ENCODE results near the gene MYH10.

MYH10 gene

DNA sequence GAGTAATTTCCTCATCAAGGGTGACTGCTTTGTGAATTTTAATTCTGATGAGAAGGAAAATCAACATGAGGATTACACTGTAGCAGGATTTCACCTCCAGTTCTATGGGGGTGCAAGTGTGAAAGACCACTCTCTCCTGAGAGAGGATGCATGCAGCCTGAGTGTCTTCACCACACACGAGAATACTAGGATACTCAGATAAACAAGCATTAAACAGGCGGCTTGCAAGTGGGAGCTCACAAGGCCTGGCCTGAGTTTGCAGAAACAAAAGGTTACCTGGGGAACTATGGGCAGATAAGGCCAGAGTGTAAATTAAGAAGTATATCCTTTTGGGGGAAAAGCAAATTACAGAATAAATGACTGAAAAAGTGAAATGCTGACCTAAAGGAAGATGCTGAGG, 46.6 kb downstream of the MYH10 start:
- DNase-seq (no peak), ATAC-seq (replicated peaks) (no peak)
- H3K27ac Mint-ChIP-seq: no peak overlapping the region
- peaks cover 24 to 29% of the 10 kb centered on the region in 2 donors for H3K27me3 Mint-ChIP-seq
- no peaks in the 10 kb centered on the region for H3K9me3 Mint-ChIP-seq
- no peak overlapping the region for H3K4me3 Mint-ChIP-seq
- H3K4me1 Mint-ChIP-seq (ENCODE audit: low read depth in 2 of 2): no peaks in the 10 kb centered on the region
- H3K36me3 Mint-ChIP-seq (ENCODE audit: insufficient read depth): no peaks in the 10 kb centered on the region

DNA sequence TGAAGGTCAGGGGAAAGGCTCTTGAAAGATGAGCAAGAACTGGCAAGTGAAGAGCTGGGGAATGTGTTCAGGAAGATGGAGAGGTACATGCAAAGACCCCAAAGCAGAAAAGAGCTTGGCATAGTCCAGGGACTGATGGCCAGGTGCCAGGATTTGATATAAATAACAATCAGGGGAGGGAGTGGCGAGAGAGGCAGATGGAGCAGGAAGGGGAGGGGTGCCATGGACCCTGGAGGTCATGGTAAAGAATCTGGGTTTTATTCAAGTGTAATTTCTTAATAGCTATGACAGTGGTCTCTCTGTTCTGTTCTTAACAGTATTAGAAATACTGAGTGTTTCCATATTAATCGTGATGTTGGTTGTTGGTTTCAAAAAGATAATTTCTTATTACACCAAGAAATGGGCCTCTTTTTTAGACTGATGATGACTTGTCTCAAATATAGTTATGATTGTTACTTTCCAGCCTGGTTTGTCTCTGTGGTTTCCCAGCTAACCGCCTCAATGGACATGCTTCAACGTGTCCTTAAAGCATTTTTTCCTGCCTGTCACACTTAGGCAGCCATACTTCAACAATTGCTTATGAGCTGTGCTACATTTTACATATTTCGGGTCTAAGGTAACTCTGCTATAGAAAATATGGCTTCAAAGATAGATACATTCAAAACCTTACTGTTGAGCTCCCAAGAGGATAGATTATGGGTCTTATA, 49.4 kb downstream of the MYH10 start:
- Mint-ChIP-seq H3K4me3 (no peak overlapping the region), H3K27me3 (peaks cover 0 to 22% of the 10 kb centered on the region in 2 donors), H3K9me3 (no peaks in the 10 kb centered on the region), H3K36me3 (ENCODE audit: insufficient read depth) (no peaks in the 10 kb centered on the region), H3K27ac (no peak overlapping the region), H3K4me1 (ENCODE audit: low read depth in 2 of 2) (no peaks in the 10 kb centered on the region)
- ATAC-seq (replicated peaks) (no peak), DNase-seq (no peak)

DNA sequence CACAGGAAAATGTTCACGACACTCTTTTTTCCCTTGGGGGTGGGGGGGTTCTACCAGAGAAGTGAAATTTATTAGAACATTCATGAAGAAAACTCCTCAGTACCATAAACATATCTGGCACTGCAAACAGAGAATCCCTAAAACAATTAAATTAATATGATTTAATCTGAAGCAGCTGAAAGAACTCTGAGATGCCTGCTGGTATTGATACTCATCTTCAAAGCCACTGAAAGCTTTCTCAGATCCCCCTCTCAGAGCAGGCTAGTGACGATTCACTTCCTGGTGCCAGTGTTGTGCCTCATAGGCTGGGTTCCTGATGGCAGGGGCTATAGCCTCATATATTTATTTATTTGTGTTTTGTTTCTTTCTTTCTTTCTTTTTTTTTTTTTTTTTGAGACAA, 52.7 kb downstream of the MYH10 start:
- no peak for ATAC-seq (replicated peaks)
- Mint-ChIP-seq H3K4me1 (ENCODE audit: low read depth in 2 of 2) (no peaks in the 10 kb centered on the region), H3K27ac (no peak overlapping the region), H3K27me3 (peaks cover 0 to 22% of the 10 kb centered on the region in 2 donors), H3K4me3 (no peak overlapping the region), H3K9me3 (no peaks in the 10 kb centered on the region), H3K36me3 (ENCODE audit: insufficient read depth) (no peaks in the 10 kb centered on the region)
- no peak for DNase-seq

DNA sequence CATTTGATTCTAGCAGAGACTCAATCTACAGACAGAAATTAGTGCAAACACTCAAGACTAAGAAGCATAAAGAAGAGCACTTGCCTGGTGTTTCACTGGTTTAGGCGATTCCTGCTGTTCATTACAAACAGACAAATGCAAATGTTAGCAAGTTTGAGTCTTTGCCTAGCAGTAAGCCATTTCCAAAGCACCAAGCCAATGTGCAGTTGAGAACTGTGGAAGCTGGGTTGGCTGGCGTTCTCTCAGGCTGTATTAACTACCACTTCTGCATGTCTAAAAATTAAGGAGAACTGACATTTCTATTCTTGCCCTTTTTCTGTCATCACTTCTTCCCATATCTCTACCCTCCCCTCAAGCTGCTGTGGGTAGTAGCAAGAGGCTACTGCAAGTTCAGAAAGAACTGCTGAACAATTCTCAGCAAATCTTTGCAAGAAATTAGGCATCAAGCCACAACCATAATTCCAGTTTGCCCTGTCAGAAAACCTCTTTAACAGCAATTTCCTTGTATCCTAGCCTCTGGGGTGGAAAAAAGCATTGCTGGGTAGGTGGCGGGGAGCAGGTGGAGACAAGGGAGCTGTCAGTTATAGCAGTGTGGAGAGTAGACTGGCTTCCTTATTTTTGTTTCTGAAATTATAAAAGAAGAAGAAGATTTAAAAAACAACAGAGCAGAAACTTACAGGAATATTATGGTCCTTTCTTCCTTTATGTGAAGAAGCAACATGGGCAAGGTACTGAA, 53.8 kb downstream of the MYH10 start:
- Mint-ChIP-seq H3K36me3 (ENCODE audit: insufficient read depth) (no peaks in the 10 kb centered on the region), H3K4me3 (no peak overlapping the region)

DNA sequence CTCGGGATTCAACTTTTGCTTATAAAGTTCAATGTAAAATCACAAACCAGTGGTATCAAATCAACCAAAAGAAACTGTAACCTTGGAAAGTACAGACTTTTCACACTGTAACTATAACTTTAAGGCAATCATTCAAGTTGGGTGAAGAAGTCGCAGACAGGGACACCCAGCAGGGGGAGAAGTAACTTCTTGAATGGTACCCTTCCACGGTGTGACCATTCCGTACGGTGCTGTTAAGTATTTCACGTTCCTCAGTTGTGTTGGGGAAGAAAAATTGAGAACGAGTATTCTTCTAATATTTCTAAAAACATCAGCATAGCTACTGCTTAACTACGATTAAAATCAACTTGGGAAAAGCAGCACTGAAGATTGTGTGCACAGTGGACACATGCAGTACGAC, 55.8 kb downstream of the MYH10 start:
- no peaks in the 10 kb centered on the region for H3K9me3 Mint-ChIP-seq
- no peak for ATAC-seq (replicated peaks)
- H3K27ac Mint-ChIP-seq: no peak overlapping the region
- DNase-seq: no peak
- H3K4me1 Mint-ChIP-seq (ENCODE audit: low read depth in 2 of 2): no peaks in the 10 kb centered on the region
- no peak overlapping the region for H3K4me3 Mint-ChIP-seq
- H3K36me3 Mint-ChIP-seq (ENCODE audit: insufficient read depth): no peaks in the 10 kb centered on the region
- H3K27me3 Mint-ChIP-seq: peaks cover 13 to 36% of the 10 kb centered on the region in 2 donors

More for the DNA sequence above, 53.8 kb downstream of the MYH10 start:
- Mint-ChIP-seq H3K9me3 (no peaks in the 10 kb centered on the region), H3K27ac (no peak overlapping the region), H3K4me1 (ENCODE audit: low read depth in 2 of 2) (no peaks in the 10 kb centered on the region), H3K27me3 (peaks cover 0 to 31% of the 10 kb centered on the region in 2 donors)
- ATAC-seq (replicated peaks): no peak
- no peak for DNase-seq

DNA sequence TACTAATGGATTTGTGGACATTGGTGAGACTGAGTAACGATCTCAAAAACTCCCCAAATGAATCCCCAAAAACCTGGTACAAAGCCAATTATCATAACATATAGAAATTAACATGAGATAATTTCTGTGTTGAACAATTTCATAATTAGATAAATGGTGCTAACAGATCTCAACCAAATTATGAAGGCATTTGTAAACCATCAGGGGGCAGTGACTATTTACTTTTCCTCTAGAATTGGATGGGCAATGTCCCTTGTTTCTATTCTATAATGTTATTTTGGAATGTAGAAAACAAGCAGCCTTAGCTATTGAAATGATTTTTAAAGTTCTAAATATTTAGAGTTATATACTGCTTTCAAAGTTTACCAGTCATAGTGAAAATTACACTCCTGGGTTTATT, 57.8 kb downstream of the MYH10 start:
- no peak overlapping the region for H3K4me3 Mint-ChIP-seq
- no peak for ATAC-seq (replicated peaks)
- no peaks in the 10 kb centered on the region for H3K4me1 Mint-ChIP-seq (ENCODE audit: low read depth in 2 of 2)
- no peak overlapping the region for H3K27ac Mint-ChIP-seq
- no peaks in the 10 kb centered on the region for H3K9me3 Mint-ChIP-seq
- no peak for DNase-seq
- H3K27me3 Mint-ChIP-seq: peaks cover 32 to 47% of the 10 kb centered on the region in 2 donors
- H3K36me3 Mint-ChIP-seq (ENCODE audit: insufficient read depth): no peaks in the 10 kb centered on the region

DNA sequence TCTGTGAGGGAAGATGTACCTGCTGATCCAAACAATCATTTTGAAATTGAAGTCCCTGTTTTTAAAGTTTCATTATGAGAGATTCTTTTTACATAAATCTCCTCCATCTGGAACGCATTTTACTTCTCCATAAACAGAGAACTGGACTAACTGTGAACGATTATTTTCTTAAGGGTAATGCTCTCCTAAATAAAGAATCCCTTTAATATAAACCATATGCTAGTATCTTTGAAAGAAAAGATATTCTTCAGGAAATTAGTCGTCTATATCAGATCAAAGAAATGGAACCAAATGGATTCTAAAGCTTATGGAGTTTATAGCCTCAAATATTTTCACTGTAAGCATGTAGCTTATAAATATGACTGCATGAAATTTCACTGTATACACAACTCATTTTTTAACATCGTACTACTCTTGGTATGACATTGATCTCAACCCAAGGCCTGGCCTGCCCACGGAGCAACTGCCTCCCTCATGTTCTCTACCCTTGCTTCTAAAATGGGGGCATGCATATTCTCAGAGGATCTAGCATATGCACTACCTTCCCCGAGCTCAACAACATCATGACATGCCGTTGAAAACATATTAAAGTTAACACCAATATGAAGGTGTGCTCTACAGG, 66.4 kb downstream of the MYH10 start:
- no peaks in the 10 kb centered on the region for H3K9me3 Mint-ChIP-seq
- ATAC-seq (replicated peaks) (no peak), DNase-seq (no peak)
- H3K36me3 Mint-ChIP-seq (ENCODE audit: insufficient read depth): peaks cover 3% of the 10 kb centered on the region
- no peak overlapping the region for H3K4me3 Mint-ChIP-seq
- peaks cover 45 to 52% of the 10 kb centered on the region in 2 donors for H3K27me3 Mint-ChIP-seq
- no peak overlapping the region for H3K27ac Mint-ChIP-seq
- H3K4me1 Mint-ChIP-seq (ENCODE audit: low read depth in 2 of 2): no peaks in the 10 kb centered on the region

DNA sequence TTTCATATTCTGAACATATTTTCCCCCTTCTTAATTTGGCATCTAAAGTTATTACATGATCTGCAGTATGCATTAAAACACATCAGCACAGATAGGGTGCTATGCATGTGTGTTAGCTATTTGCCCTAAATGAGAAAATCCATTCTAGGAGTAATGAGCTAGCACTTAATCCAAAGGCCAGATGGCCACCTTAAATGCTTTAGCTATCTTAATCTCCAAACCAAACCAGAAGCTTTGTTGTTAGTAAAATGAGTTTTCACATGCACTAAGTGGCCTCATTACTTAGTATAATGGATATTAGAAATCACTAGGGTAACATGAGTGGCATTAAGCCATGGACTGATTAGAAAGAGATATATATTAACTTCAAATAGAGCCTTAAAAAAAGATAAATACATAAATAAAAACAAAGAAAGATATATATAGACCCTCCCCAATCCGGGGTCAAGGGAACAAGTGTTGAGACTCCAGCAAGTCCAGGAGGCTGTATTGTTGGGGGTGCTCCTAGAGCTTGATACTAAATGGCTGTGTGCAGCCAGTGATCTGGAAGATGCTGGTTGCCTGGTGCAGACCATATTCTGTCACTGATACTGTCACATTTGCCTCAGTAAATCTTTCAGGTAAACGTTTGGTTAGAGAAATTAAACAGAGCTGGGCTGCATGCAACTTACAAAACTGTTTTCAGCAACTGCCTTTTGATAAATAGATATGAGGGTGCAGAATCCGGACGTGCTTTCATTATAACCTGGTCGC, 67.3 kb downstream of the MYH10 start:
- H3K4me1 Mint-ChIP-seq (ENCODE audit: low read depth in 2 of 2): no peaks in the 10 kb centered on the region
- H3K4me3 Mint-ChIP-seq: no peak overlapping the region
- H3K9me3 Mint-ChIP-seq: no peaks in the 10 kb centered on the region
- DNase-seq: no peak
- peaks cover 36 to 44% of the 10 kb centered on the region in 2 donors for H3K27me3 Mint-ChIP-seq
- ATAC-seq (replicated peaks): no peak
- peaks cover 3% of the 10 kb centered on the region for H3K36me3 Mint-ChIP-seq (ENCODE audit: insufficient read depth)
- H3K27ac Mint-ChIP-seq: no peak overlapping the region

DNA sequence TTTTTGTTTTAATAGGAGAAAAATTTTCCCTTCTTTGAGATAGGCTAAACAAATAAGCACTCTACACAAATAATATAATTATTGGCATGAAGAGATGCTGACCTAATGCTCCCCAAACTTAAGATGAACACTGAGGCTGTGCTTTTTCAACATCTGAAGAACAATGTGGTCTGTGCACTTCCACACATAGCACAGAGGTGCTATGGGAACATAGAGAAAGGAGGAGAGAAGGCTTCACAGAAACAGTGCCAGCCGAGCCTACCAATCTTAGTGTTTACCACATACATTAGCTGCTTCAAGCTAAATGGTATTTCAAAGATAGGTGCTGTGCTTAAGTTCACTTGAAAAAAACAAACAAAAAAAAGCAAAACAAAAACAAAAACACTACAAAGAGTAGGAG, 72.4 kb downstream of the MYH10 start:
- Mint-ChIP-seq H3K36me3 (ENCODE audit: insufficient read depth) (peaks cover 3% of the 10 kb centered on the region), H3K4me1 (ENCODE audit: low read depth in 2 of 2) (no peaks in the 10 kb centered on the region), H3K9me3 (no peaks in the 10 kb centered on the region), H3K27ac (no peak overlapping the region), H3K4me3 (no peak overlapping the region), H3K27me3 (peaks cover 31 to 50% of the 10 kb centered on the region in 2 donors)
- no peak for DNase-seq
- ATAC-seq (replicated peaks): no peak

DNA sequence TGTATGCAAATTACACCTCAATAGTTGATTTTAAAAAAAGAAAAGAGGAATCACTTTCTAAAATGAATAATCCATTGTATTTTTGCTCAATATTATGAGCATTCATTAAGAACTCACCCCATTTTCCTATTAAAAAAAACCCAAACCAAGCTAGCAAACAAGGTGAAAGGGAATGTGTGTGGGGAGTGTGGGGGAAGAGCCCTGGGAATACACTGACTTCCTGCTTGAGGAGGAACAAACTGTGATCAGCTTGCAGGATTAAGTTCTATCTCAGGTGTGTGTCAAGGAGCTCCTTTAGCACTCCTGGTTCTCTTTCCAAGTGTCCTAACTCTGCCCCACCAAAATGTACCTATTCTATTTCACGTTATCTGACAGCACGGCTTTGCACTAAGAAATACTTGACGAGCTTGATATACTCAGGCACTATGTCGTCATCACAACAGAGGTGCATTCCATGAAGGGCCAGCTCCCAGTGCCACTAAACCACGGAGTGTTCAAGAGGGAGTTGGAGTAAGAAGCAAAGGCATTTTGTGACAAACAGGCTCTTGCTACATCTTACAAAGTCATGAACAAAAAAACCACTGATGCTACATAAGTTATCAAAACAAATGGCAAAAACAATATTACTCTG, 73.2 kb downstream of the MYH10 start:
- peaks cover 3% of the 10 kb centered on the region for H3K36me3 Mint-ChIP-seq (ENCODE audit: insufficient read depth)
- H3K9me3 Mint-ChIP-seq: no peaks in the 10 kb centered on the region
- ATAC-seq (replicated peaks) (no peak), DNase-seq (no peak)
- H3K4me1 Mint-ChIP-seq (ENCODE audit: low read depth in 2 of 2): no peaks in the 10 kb centered on the region
- no peak overlapping the region for H3K4me3 Mint-ChIP-seq
- no peak overlapping the region for H3K27ac Mint-ChIP-seq
- H3K27me3 Mint-ChIP-seq: peaks cover 40 to 59% of the 10 kb centered on the region in 2 donors

DNA sequence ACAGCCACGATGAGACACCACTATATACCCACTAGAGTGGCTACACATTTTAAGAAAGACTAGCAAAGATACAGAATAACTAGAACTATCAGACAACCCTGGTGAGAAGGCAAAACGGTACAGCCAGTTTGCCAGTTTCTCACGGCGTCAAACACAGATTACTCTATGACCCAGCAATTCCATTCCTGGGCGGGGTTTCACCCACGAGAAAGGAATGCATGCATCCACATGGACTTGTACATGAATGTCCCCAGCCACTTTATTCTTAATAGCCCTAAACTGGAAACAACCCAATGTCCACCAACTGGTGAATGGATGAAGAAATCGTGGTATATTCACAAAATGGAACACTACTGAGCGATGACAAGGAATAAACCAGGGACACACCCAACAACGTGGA, 74.5 kb downstream of the MYH10 start:
- no peaks in the 10 kb centered on the region for H3K4me1 Mint-ChIP-seq (ENCODE audit: low read depth in 2 of 2)
- ATAC-seq (replicated peaks) (no peak), DNase-seq (no peak)
- peaks cover 41 to 53% of the 10 kb centered on the region in 2 donors for H3K27me3 Mint-ChIP-seq
- no peak overlapping the region for H3K4me3 Mint-ChIP-seq
- H3K27ac Mint-ChIP-seq: no peak overlapping the region
- H3K9me3 Mint-ChIP-seq: no peaks in the 10 kb centered on the region
- H3K36me3 Mint-ChIP-seq (ENCODE audit: insufficient read depth): peaks cover 2% of the 10 kb centered on the region

DNA sequence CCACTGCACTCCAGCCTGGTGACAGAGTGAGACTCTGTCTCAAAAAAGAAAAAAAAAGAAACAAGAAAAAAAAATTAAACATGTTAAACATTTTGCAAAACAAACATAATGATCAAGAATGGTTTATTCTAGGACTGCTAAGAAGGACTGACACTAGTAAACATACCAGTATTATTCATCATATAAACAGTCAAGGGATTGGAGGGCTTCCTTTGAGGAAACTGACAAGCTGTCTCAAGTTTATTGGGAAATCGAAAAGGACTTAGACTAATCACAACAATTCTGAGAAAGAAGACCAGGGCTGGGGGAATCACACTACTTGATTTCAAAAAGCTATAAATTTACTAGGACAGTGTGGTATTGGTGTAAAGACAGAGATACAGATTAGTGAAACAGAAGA, 75.5 kb downstream of the MYH10 start:
- Mint-ChIP-seq H3K9me3 (no peaks in the 10 kb centered on the region), H3K4me3 (no peak overlapping the region)
- no peak for ATAC-seq (replicated peaks)

More for the DNA sequence above, 75.5 kb downstream of the MYH10 start:
- no peaks in the 10 kb centered on the region for H3K36me3 Mint-ChIP-seq (ENCODE audit: insufficient read depth)
- no peak overlapping the region for H3K27ac Mint-ChIP-seq
- DNase-seq: no peak
- peaks cover 33 to 46% of the 10 kb centered on the region in 2 donors for H3K27me3 Mint-ChIP-seq
- no peaks in the 10 kb centered on the region for H3K4me1 Mint-ChIP-seq (ENCODE audit: low read depth in 2 of 2)
